Nephron progenitor cell (in vitro differentiated cells): ENCODE data around the gene SSC4D.
"Not testable (repeated sequence)": the region's sequence is repeated elsewhere in the genome, so short reads cannot be mapped to it uniquely, and the experiment has no call there.

Experiments
- DNase-seq: peaks from one replicate; pipeline ENCODE4 v3.0.0; 2021
- H3K27ac Mint-ChIP-seq: 2 replicates; pipeline ENCODE4 v1.8.0; 2021; ENCODE audit warnings: mild to moderate bottlenecking, moderate library complexity, mixed read lengths
- H3K27me3 Mint-ChIP-seq: 2 replicates; pipeline ENCODE4 v1.8.0; 2021; ENCODE audit warnings: mild to moderate bottlenecking, low read depth, mixed read lengths; ENCODE audit not compliant: poor library complexity
- H3K36me3 Mint-ChIP-seq: 2 replicates; pipeline ENCODE4 v1.8.0; 2021; ENCODE audit warnings: low read depth, mixed read lengths
- H3K4me1 Mint-ChIP-seq: 2 replicates; pipeline ENCODE4 v1.8.0; 2021; ENCODE audit warnings: mixed read lengths
- H3K4me3 Mint-ChIP-seq: 2 replicates; pipeline ENCODE4 v1.8.0; 2021; ENCODE audit warnings: mild to moderate bottlenecking, moderate library complexity, mixed read lengths
- H3K9me3 Mint-ChIP-seq: 2 replicates; pipeline ENCODE4 v1.8.0; 2021; ENCODE audit warnings: mild to moderate bottlenecking, moderate library complexity, mixed read lengths
- CTCF ChIP-seq: fragments of 200-600 bp; sonication (generic); IDR thresholded peaks from 2 replicates; pipeline ENCODE4 v1.5.0; 2021; ENCODE audit warnings: antibody characterized with exemption

The SSC4D gene

GRCh38 chr7:76372984-76373833 lies 36.3 kb downstream of the SSC4D start:
- Mint-ChIP-seq H3K27me3 (peaks cover 8% of the 10 kb centered on the region), H3K4me1 (peaks cover 34% of the 10 kb centered on the region), H3K4me3 (no peak overlapping the region), H3K36me3 (no peaks in the 10 kb centered on the region), H3K27ac (no peak overlapping the region), H3K9me3 (no peaks in the 10 kb centered on the region)
- no peak for DNase-seq
- TF ChIP-seq CTCF: no peak

GRCh38 chr7:76371396-76371795 lies 38.1 kb downstream of the SSC4D start:
- Mint-ChIP-seq H3K9me3 (no peaks in the 10 kb centered on the region), H3K27ac (no peak overlapping the region), H3K36me3 (no peaks in the 10 kb centered on the region), H3K4me1 (peaks cover 32% of the 10 kb centered on the region), H3K4me3 (no peak overlapping the region), H3K27me3 (peaks cover 4% of the 10 kb centered on the region)
- no peak for TF ChIP-seq CTCF
- DNase-seq: no peak

GRCh38 chr7:76369018-76369417 lies 40.5 kb downstream of the SSC4D start:
- Mint-ChIP-seq H3K4me3 (no peak overlapping the region), H3K36me3 (no peaks in the 10 kb centered on the region), H3K4me1 (peaks cover 41% of the 10 kb centered on the region), H3K9me3 (no peaks in the 10 kb centered on the region), H3K27me3 (peaks cover 4% of the 10 kb centered on the region), H3K27ac (peak overlapping the region; percentile 51)
- TF ChIP-seq CTCF: no peak
- DNase-seq: no peak

GRCh38 chr7:76368190-76368589 lies 41.3 kb downstream of the SSC4D start:
- Mint-ChIP-seq H3K4me3 (no peak overlapping the region), H3K36me3 (no peaks in the 10 kb centered on the region), H3K9me3 (no peaks in the 10 kb centered on the region), H3K27me3 (peaks cover 1% of the 10 kb centered on the region), H3K27ac (no peak overlapping the region), H3K4me1 (peaks cover 41% of the 10 kb centered on the region)
- DNase-seq: no peak
- TF ChIP-seq CTCF: no peak

GRCh38 chr7:76364198-76364584 lies 45.3 kb downstream of the SSC4D start:
- peaks cover 40% of the 10 kb centered on the region for H3K4me1 Mint-ChIP-seq

GRCh38 chr7:76363754-76364153 lies 45.7 kb downstream of the SSC4D start:
- DNase-seq, H3K36me3 Mint-ChIP-seq, H3K9me3 Mint-ChIP-seq, H3K27me3 Mint-ChIP-seq, H3K4me3 Mint-ChIP-seq: not testable (repeated sequence)
- H3K27ac Mint-ChIP-seq: peak overlapping the region; percentile 95
- H3K4me1 Mint-ChIP-seq: peaks cover 40% of the 10 kb centered on the region

More at GRCh38 chr7:76364198-76364584, 45.3 kb downstream of the SSC4D start:
- no peak for DNase-seq
- TF ChIP-seq CTCF: no peak
- Mint-ChIP-seq H3K27ac (peak overlapping the region; percentile 95), H3K27me3 (no peaks in the 10 kb centered on the region), H3K36me3 (no peaks in the 10 kb centered on the region), H3K4me3 (peak overlapping the region; percentile 45), H3K9me3 (no peaks in the 10 kb centered on the region)
